H9 (cell line): Measurements from ENCODE around the gene METTL1. TPM values are rescaled to one million over a fixed set of nuclear protein-coding genes. Genes with fewer than 3 reads are reported as not detected.

Experiments used
- DNase-seq: peaks from one replicate; pipeline ENCODE4 v3.0.0-alpha.2; 2017
- H2AFZ ChIP-seq: one replicate; pipeline ENCODE4 v1.6.1; 2013; ENCODE audit warnings: mild to moderate bottlenecking, low read length, control low read depth, moderate library complexity
- H2AK5ac ChIP-seq: 2 replicates; pipeline ENCODE4 v1.6.1; 2013; ENCODE audit warnings: low read length, control low read depth, mixed read lengths; ENCODE audit not compliant: insufficient read length
- H2BK120ac ChIP-seq: one replicate; pipeline ENCODE4 v1.6.1; 2013; ENCODE audit warnings: low read depth, mild to moderate bottlenecking, low read length, control low read depth, inconsistent platforms; ENCODE audit not compliant: poor library complexity, severe bottlenecking
- H2BK12ac ChIP-seq: 2 replicates; pipeline ENCODE4 v1.6.1; 2013; ENCODE audit warnings: low read length, control low read depth, mixed read lengths, low read depth; ENCODE audit not compliant: insufficient read length
- H2BK15ac ChIP-seq: 2 replicates; pipeline ENCODE4 v1.6.1; 2013; ENCODE audit warnings: low read depth, low read length, control low read depth
- H2BK20ac ChIP-seq: one replicate; pipeline ENCODE4 v1.6.1; 2013; ENCODE audit warnings: low read depth, mild to moderate bottlenecking, low read length, control low read depth, inconsistent platforms; ENCODE audit not compliant: poor library complexity, severe bottlenecking
- H2BK5ac ChIP-seq: 2 replicates; pipeline ENCODE4 v1.6.1; 2013; ENCODE audit warnings: low read length, control low read depth, mixed read lengths; ENCODE audit not compliant: insufficient read length
- H3K14ac ChIP-seq: 2 replicates; pipeline ENCODE4 v1.6.1; 2013; ENCODE audit warnings: low read length, control low read depth; ENCODE audit not compliant: insufficient read depth
- H3K18ac ChIP-seq: 2 replicates; pipeline ENCODE4 v1.6.1; 2013; ENCODE audit warnings: low read depth, mild to moderate bottlenecking, mixed read lengths, low read length, control low read depth; ENCODE audit not compliant: insufficient read length
- H3K23ac ChIP-seq: 2 replicates; pipeline ENCODE4 v1.6.1; 2013; ENCODE audit warnings: low read length, control low read depth, mixed read lengths, low read depth; ENCODE audit not compliant: insufficient read length
- H3K23me2 ChIP-seq: 2 replicates; pipeline ENCODE4 v1.6.1; 2013; ENCODE audit warnings: low read depth, mild to moderate bottlenecking, mixed read lengths, low read length, control low read depth; ENCODE audit not compliant: insufficient read length, poor library complexity, severe bottlenecking
- H3K27ac ChIP-seq: 2 replicates; pipeline ENCODE4 v1.5.1; 2013; ENCODE audit warnings: low read length, control low read depth, mixed read lengths, low read depth; ENCODE audit not compliant: insufficient read length
- H3K27me3 ChIP-seq: 2 replicates; pipeline ENCODE4 v1.6.1; 2013; ENCODE audit warnings: low read length, control low read depth, inconsistent platforms; ENCODE audit not compliant: insufficient read depth
- H3K4ac ChIP-seq: 2 replicates; pipeline ENCODE4 v1.6.1; 2013; ENCODE audit warnings: low read depth, mild to moderate bottlenecking, control low read depth, inconsistent platforms, low read length, moderate library complexity
- H3K4me1 ChIP-seq: 2 replicates; pipeline ENCODE4 v1.6.1; 2013; ENCODE audit warnings: low read length, control low read depth, inconsistent platforms; ENCODE audit not compliant: insufficient read depth
- H3K4me2 ChIP-seq: 2 replicates; pipeline ENCODE4 v1.6.1; 2013; ENCODE audit warnings: low read length, control low read depth, mixed read lengths; ENCODE audit not compliant: insufficient read length, insufficient read depth
- H3K56ac ChIP-seq: 2 replicates; pipeline ENCODE4 v1.6.1; 2013; ENCODE audit warnings: low read depth, mild to moderate bottlenecking, mixed read lengths, low read length, control low read depth; ENCODE audit not compliant: insufficient read length
- H3K79me1 ChIP-seq: 2 replicates; pipeline ENCODE4 v1.6.1; 2013; ENCODE audit warnings: low read depth, mild to moderate bottlenecking, moderate library complexity, low read length, control low read depth, inconsistent platforms; ENCODE audit not compliant: insufficient read depth, poor library complexity, severe bottlenecking
- H3K79me2 ChIP-seq: 2 replicates; pipeline ENCODE4 v1.6.1; 2013; ENCODE audit warnings: low read length, control low read depth, inconsistent platforms; ENCODE audit not compliant: insufficient read depth
- H3K9ac ChIP-seq: 2 replicates; pipeline ENCODE4 v1.6.1; 2013; ENCODE audit warnings: low read length, control low read depth, mixed read lengths; ENCODE audit not compliant: insufficient read length; ENCODE audit errors: extremely low read depth
- H3K9me3 ChIP-seq: one replicate; pipeline ENCODE4 v1.6.1; 2013; ENCODE audit warnings: low read depth, low read length, inconsistent platforms; ENCODE audit not compliant: control insufficient read depth
- H3T11ph ChIP-seq: one replicate; pipeline ENCODE4 v1.6.1; 2013; ENCODE audit warnings: mild to moderate bottlenecking, low read length, control low read depth, inconsistent platforms
- H4K20me1 ChIP-seq: one replicate; pipeline ENCODE4 v1.6.1; 2013; ENCODE audit not compliant: control insufficient read depth, insufficient read length, insufficient read depth
- H4K5ac ChIP-seq: 2 replicates; pipeline ENCODE4 v1.6.1; 2013; ENCODE audit warnings: low read depth, mild to moderate bottlenecking, mixed read lengths, low read length, control low read depth; ENCODE audit not compliant: insufficient read length
- H4K8ac ChIP-seq: replicated peaks from 2 replicates; pipeline ENCODE4 v1.6.1; 2013; ENCODE audit warnings: low read length, control low read depth, mixed read lengths, low read depth; ENCODE audit not compliant: insufficient read length
- H4K91ac ChIP-seq: 2 replicates; pipeline ENCODE4 v1.6.1; 2013; ENCODE audit warnings: low read depth, mild to moderate bottlenecking, moderate library complexity, mixed read lengths, low read length, control low read depth; ENCODE audit not compliant: insufficient read length
- H3K27ac Mint-ChIP-seq, 3 experiments: 2 replicates in 2 of 3; 3 replicates in 1 of 3; pipeline ENCODE4 v1.8.0; 2020 to 2021; ENCODE audit warnings: mixed read lengths in 3 of 3, mild to moderate bottlenecking in 1 of 3, moderate library complexity in 1 of 3
- H3K27me3 Mint-ChIP-seq: 2 replicates; pipeline ENCODE4 v1.8.0; 2021; ENCODE audit warnings: low read depth, mild to moderate bottlenecking, moderate library complexity, mixed read lengths
- H3K36me3 Mint-ChIP-seq, 3 experiments: 2 replicates in 2 of 3; 3 replicates in 1 of 3; pipeline ENCODE4 v1.8.0; 2020 to 2021; ENCODE audit warnings: low read depth in 3 of 3, mixed read lengths in 3 of 3; ENCODE audit not compliant: insufficient read depth in 1 of 3
- H3K4me1 Mint-ChIP-seq, 2 experiments: 2 replicates each; pipeline ENCODE4 v1.8.0; 2020; ENCODE audit warnings: mixed read lengths in 2 of 2
- H3K4me3 Mint-ChIP-seq, 2 experiments: 2 replicates in 1 of 2; 3 replicates in 1 of 2; pipeline ENCODE4 v1.8.0; 2020 to 2021; ENCODE audit warnings: mild to moderate bottlenecking in 2 of 2, mixed read lengths in 2 of 2, moderate library complexity in 1 of 2
- H3K9me3 Mint-ChIP-seq, 2 experiments: 2 replicates in 1 of 2; 3 replicates in 1 of 2; pipeline ENCODE4 v1.8.0; 2020; ENCODE audit warnings: mild to moderate bottlenecking in 2 of 2, mixed read lengths in 2 of 2, moderate library complexity in 1 of 2
- CTCF ChIP-seq: fragments of 200-600 bp; sonication (generic); conservative IDR thresholded peaks from 3 replicates; pipeline ENCODE4 v1.8.0; 2021; ENCODE audit warnings: antibody characterized with exemption, mild to moderate bottlenecking
- WGBS: extraction: QIAGEN DNeasy Blood & Tissue Kit; methylation state at CpG from one replicate; pipeline ENCODE4 v1.1.7; 2013; ENCODE audit warnings: missing lambda C conversion rate, low lambda C conversion rate, mixed read lengths; ENCODE audit not compliant: insufficient read length; ENCODE audit errors: extremely low coverage; 5-methylcytosine and 5-hydroxymethylcytosine counted together
- total RNA-seq: library from RNA; stranded (reverse); gene quantifications from 2 replicates; pipeline ENCODE4 v1.2.1, GENCODE V29; 2021

Gene METTL1
- total RNA-seq, 1 experiment from 2014 or later: 58.4 TPM

- WGBS: no CpG with 5 or more reads among the region's 5 CpGs
- no peak overlapping the region for H3K27ac ChIP-seq
- peaks cover 30 to 46% (median 39%) of the 10 kb centered on the region in 3 experiments for H3K36me3 Mint-ChIP-seq
These were observed 19.3 kb downstream of the METTL1 start for GRCh38 chr12:57752668-57753000.

More at GRCh38 chr12:57752668-57753000, 19.3 kb downstream of the METTL1 start:
- no peak for TF ChIP-seq CTCF
- Histone ChIP-seq H2BK15ac (no peak overlapping the region), H3K79me1 (no peaks in the 10 kb centered on the region), H3K79me2 (peaks cover 13% of the 10 kb centered on the region; the same call in 1 of the 2 replicates), H3K4me1 (0 out of 2 replicates have a peak, but pooled peaks cover 7% of the 10 kb centered on the region), H4K91ac (no peak overlapping the region), H3K9ac (no peak overlapping the region), H3K56ac (no peak overlapping the region), H3K4ac (no peak overlapping the region), H2BK12ac (no peak overlapping the region), H2AK5ac (no peak overlapping the region), H2BK20ac (no peak overlapping the region), H3T11ph (no peak overlapping the region), H2BK5ac (no peak overlapping the region), H4K8ac (no peak overlapping the region), H3K4me2 (peak overlapping the region; percentile 50), H3K23me2 (peaks cover 17% of the 10 kb centered on the region), H3K9me3 (no peaks in the 10 kb centered on the region), H3K27me3 (peaks cover 11% of the 10 kb centered on the region), H2BK120ac (no peak overlapping the region), H3K18ac (no peak overlapping the region), H3K14ac (no peak overlapping the region), H3K23ac (no peak overlapping the region), H2AFZ (no peak overlapping the region), H4K20me1 (no peaks in the 10 kb centered on the region), H4K5ac (no peak overlapping the region)
- Mint-ChIP-seq H3K4me1 (peaks cover 43 to 44% of the 10 kb centered on the region in 2 experiments), H3K27me3 (peaks cover 23% of the 10 kb centered on the region), H3K27ac (peak overlapping the region in 2 of 3 experiments; percentile 10 to 81; a peak in 2 of 7 replicates), H3K9me3 (peaks cover 0 to 2% of the 10 kb centered on the region in 2 experiments; a peak in 2 of 5 replicates), H3K4me3 (peak overlapping the region; percentile 96 to 98)
- DNase-seq: no peak
